GM21529 (cell line): ENCODE data around the gene NETO1.

Source experiments
- ATAC-seq: cut with Tn5 transposase; IDR thresholded peaks from one replicate; pipeline ENCODE4 v1.9.1; 2021; ENCODE audit not compliant: unreplicated experiment

Gene NETO1

GRCh38 chr18:72867746-72868584 lies at the start of gene NETO1:
Gene NETO1, minus strand, starts transcription at chr18:72867987. Its CDS starts 696 bp downstream, at chr18:72867291.
- no peak for ATAC-seq

GRCh38 chr18:72910045-72910444 lies 42.3 kb upstream of the NETO1 start:
- ATAC-seq = no peak

- no peak for ATAC-seq
These were observed 40.4 kb upstream of the NETO1 start for GRCh38 chr18:72908181-72908580.

- no peak for ATAC-seq
These were observed 35.2 kb upstream of the NETO1 start for GRCh38 chr18:72903033-72903432.

GRCh38 chr18:72899338-72899737 lies 31.6 kb upstream of the NETO1 start:
- no peak for ATAC-seq

- no peak for ATAC-seq
These were observed 31.1 kb upstream of the NETO1 start for GRCh38 chr18:72898870-72899269.

- no peak for ATAC-seq
These were observed 27.8 kb upstream of the NETO1 start for GRCh38 chr18:72895548-72895947.

GRCh38 chr18:72878561-72878960 lies 10.8 kb upstream of the NETO1 start:
- no peak for ATAC-seq

- no peak for ATAC-seq
These were observed 10.4 kb upstream of the NETO1 start for GRCh38 chr18:72878143-72878542.

GRCh38 chr18:72871091-72871490 lies 3.3 kb upstream of the NETO1 start:
- ATAC-seq = no peak

GRCh38 chr18:72869226-72870185 lies 1.7 kb upstream of the NETO1 start:
- ATAC-seq = no peak

- ATAC-seq = no peak
These were observed 918 bp upstream of the NETO1 start for GRCh38 chr18:72868585-72869225.

GRCh38 chr18:72866901-72867745 lies 664 bp downstream of the NETO1 start:
- ATAC-seq = no peak

GRCh38 chr18:72866442-72866900 lies 1.3 kb downstream of the NETO1 start:
- no peak for ATAC-seq

GRCh38 chr18:72863754-72864153 lies 4.0 kb downstream of the NETO1 start:
- no peak for ATAC-seq

- ATAC-seq = no peak
These were observed 8.7 kb downstream of the NETO1 start for GRCh38 chr18:72859088-72859487.

- no peak for ATAC-seq
These were observed 18.1 kb downstream of the NETO1 start for GRCh38 chr18:72849671-72850070.

- no peak for ATAC-seq
These were observed 19.1 kb downstream of the NETO1 start for GRCh38 chr18:72848503-72849237.

GRCh38 chr18:72847771-72848170 lies 20.0 kb downstream of the NETO1 start:
- ATAC-seq = no peak
